Skin epidermis (tissue), 12 donors: Measurements from ENCODE around the gene TRIM17.

ENCODE experiments used
- H3K27ac ChIP-seq, 21 experiments: fragments of 200-600 bp; sonication (generic) in 11 of 21; one replicate each; pipeline ENCODE4 v1.5.0; 2020; ENCODE audit warnings: mild to moderate bottlenecking in 3 of 21, inconsistent platforms in 2 of 21, moderate library complexity in 2 of 21
- H3K4me3 ChIP-seq, 7 experiments: fragments of 200-600 bp; sonication (generic) in 2 of 7; one replicate each; pipeline ENCODE4 v1.5.0; 2020; ENCODE audit warnings: inconsistent platforms in 2 of 7, mild to moderate bottlenecking in 2 of 7, moderate library complexity in 1 of 7

The TRIM17 gene

DNA sequence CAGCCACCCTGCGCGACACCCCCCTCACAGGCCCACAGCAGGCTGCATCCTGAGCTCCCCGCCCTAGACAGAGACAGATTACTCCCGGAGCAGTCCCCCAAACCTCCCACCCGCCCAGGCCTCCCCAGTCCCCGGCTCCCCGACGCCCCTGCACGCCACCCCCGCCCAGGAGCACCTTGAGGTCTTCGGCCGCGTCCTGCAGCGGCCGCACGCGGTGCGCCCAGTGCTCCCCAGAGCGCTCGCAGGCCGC, 10.8 kb downstream of the TRIM17 start:
- peak overlapping the region in 20 of 21 experiments; percentile 73 to 97 (median 89) for H3K27ac ChIP-seq
- peak overlapping the region; percentile 56 to 100 (median 91) for H3K4me3 ChIP-seq

DNA sequence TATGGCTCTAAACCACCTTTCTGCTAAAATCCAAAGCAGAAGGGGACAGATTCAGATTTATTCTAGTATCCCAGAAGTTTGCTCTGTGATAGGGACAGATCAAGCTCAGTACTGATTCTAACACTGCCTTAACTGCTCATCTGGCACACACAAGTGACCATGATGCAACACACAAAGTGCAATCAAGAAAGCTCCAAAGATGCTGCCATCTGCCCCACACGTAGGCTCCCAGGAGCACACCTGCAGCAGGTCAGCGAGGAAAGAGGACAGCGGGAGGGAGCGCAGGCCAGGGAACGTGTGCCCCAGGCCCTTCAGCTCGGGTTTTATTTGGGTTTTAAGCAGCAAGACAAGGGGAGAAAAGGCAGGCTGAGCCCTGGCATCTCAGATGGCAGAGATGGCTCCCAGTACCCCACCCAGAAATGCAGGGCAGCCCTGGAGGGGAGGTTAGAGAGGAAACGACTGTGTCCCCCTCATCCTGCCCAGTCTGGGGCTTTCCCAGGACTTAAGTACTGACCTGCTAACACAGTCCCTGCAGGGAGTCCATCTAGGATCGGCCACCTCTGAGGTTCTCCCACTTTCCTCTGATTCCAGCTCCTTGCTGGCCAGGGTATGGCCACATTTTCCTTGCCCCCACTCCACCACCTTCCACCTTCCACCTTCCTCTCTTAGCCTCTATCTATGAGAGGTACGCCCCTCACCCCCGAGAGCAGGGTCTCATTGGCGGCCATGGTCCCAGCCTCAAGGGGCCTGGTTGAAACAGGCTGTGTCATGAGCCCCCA, 11.3 kb downstream of the TRIM17 start:
- H3K4me3 ChIP-seq, result peak overlapping the region; percentile 56 to 100 (median 91)
- peak overlapping the region in 19 of 21 experiments; percentile 74 to 97 (median 89) for H3K27ac ChIP-seq

DNA sequence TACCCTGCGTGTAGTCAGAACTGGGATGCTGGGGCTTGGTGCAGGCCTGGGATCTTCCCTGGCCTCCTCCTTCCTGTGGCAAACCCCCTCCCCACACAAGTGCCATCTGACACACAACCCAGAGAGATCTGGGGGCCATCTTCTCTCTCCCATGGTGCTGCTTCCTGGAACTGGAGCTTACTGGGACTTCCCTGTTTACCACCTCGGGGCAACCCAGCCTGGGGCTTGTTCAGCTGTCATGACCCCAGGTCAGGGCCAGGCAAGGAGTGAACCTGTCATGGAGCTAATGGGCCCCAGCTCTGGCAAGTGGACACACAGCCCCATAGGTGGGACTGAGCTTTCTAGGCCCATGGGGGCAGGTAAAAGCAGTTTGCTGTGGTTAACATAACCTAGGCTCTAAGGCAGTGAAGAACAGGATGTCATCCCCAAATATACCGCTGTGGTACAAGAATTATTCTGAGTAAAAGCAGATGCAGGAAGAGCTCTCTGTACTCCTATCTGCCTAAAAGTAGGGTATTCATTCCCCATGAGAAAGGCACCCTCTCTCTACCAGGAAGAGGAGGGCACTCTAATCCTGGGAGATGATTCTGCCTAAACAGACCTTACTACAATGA, 12.4 kb downstream of the TRIM17 start:
- Histone ChIP-seq H3K4me3 (no peak overlapping the region), H3K27ac (peak overlapping the region in 2 of 21 experiments; percentile 21 to 47)

DNA sequence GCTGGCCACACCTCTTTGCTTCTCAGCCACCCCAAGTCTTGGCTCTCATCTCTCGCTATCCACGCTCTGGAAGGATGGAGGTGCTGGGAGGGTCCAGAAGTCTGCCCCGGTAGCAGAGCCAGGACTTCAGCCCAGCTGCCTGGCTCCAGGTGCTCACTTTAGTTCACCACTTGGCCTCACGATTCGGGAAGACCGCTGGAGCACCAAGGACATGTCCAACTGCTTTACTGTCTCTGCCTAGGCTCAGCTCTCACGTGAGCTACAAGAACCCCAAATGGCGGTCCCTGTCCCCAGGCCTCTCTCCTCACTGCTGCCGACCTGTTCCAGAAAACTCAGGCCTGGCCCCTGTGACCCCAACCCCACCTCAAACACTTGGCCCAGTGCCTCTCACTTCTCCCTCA, 13.4 kb downstream of the TRIM17 start:
- H3K27ac ChIP-seq, result no peak overlapping the region
- no peak overlapping the region for H3K4me3 ChIP-seq

DNA sequence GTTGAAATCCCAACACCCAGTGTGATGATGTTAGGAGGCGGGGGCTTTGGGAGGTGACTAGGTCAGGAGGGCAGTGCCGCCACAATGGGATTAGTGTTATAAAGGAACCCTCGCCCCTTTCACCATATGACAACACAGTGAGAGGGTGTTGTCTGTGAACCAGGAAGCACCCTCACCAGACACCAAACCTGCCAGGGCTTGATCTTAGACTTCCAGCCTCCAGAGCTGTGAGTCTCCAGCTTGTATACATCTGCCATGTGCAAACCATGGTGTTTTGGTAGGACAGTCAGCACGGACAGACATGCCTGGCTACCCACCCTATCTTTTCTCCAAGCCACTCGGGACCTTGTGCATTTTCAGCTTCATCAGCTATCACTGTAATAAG, 14.0 kb downstream of the TRIM17 start:
- H3K27ac ChIP-seq, result no peak overlapping the region
- no peak overlapping the region for H3K4me3 ChIP-seq

DNA sequence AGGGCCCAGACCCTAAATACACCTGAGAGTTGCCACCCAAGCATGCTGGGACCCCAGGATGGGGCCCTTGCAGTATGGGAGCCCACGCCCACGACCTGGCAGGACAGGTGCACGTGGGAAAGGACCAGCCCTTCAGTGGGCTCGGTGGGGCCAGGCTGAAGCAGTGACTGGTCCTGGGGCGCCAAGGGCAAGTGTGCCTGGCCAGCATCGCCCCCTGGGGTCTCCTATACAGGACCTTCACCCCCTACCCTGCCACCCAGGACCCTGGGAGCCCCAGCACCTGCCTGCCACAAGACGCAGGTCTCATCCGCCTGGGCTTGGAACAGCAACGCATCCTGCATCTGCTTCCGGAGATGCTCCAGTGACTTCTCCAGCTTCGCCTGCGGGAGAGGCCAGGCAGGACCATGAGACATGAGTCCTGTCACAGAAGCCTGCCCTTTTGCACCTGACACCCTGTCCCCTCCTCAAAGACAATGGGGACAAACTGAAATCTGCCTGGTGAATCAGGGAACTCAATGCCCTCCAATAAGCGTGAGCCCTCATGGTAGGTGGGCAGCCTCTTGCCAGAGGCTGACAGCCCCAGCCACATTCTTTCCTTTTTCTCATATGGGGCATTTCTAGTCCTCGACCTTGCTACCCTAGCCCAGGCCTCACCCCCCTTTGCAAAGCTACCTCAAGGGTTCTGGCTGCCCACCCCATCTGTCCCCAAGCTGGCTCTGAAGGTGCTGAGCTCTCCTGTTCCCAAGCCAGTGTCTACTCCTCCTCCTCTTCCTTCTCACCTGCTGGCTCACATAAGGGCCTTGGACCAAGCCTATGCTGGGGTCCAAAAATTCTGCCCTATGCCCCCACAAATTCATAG, 14.7 kb downstream of the TRIM17 start:
- Histone ChIP-seq H3K4me3 (no peak overlapping the region), H3K27ac (no peak overlapping the region)

DNA sequence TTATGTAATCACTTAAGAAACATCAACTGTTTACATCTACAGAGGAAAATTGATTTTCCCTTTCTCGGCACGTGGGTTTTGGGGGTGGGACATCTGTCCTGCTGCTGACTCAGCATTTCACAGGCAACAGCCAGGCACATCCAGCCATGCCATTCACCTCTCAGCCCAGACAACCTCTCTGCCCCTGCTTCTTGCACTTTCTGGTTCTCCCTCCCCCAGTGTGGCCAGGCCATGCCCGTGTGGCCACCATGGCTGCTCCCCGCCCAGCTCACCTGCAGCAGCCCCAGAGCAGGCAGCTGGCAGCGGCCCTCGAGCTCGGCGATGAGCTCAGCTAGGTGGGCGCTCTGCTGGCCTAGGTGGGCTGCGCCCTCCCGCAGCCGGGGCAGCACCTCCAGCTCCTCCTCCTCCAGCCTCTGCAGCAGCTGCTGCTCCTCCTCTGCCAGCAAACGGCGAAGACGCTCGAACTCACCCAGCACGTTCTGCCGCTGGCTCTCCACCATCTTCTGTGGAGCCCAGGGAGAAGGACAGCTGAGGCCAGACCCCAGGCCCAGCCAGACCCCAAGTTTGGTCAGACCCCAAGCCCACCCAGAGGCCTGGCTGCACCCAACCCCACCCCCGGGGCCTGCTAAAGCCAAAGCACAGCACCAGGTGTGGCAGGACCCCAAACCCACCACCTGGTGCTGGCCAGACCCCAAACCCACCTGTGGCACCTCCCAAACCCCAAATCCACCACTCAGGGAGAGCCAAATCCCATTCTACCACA, 15.8 kb downstream of the TRIM17 start:
- Histone ChIP-seq H3K27ac (no peak overlapping the region), H3K4me3 (no peak overlapping the region)

DNA sequence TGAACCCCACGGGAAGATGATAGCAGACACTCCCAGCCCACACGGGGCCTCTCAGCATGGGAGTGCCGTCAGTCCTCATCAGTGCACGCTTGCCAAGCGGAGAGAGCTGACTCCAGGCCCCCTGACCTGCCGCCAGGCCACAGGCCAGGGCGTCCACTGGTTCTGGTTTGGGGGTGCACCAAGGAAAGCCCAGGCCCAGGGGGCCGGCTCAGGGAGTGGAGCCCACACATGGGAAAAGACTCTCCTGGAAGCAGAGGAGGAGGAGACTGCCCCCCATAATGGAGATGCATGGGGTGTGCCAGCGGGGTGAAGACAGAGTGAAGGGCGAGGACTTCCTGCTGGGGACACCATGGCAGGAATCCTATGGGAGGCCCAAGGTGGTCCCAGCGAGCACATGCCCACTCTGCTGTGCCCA, 16.4 kb downstream of the TRIM17 start:
- Histone ChIP-seq H3K4me3 (no peak overlapping the region), H3K27ac (no peak overlapping the region)

DNA sequence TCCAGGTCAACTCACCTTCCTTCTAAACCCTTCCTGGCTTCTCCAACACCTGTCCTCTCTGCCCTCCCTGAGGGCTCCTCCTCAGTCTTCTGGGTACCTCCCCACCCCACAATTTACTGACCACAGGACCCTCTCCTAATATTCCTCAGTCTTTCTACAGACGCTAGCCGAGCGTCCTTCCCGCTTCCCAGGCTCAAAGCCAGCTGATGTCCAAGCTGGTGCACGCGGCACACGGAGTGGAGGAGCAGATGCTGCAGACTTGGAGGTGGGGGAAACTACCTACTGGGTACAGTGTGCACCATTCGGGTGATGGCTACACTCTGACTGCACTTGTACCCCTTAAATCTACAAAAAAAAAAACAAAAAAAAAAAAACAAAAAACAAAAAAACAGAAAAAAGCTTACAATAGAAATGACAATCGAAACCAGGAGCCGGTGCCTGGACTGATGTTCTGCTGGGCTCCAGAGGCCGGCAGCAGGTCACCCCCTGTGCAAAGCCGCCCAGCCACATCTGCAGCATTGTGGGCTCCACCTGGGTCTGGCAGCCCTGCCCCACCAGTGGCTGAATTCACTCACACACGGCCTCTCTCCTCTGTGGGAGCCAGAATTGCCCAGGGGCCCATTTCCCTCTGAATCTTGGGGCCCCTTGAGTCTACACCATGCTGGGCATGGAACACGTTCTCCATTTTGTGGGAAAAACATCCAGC, 17.0 kb downstream of the TRIM17 start:
- Histone ChIP-seq H3K27ac (no peak overlapping the region), H3K4me3 (no peak overlapping the region)

DNA sequence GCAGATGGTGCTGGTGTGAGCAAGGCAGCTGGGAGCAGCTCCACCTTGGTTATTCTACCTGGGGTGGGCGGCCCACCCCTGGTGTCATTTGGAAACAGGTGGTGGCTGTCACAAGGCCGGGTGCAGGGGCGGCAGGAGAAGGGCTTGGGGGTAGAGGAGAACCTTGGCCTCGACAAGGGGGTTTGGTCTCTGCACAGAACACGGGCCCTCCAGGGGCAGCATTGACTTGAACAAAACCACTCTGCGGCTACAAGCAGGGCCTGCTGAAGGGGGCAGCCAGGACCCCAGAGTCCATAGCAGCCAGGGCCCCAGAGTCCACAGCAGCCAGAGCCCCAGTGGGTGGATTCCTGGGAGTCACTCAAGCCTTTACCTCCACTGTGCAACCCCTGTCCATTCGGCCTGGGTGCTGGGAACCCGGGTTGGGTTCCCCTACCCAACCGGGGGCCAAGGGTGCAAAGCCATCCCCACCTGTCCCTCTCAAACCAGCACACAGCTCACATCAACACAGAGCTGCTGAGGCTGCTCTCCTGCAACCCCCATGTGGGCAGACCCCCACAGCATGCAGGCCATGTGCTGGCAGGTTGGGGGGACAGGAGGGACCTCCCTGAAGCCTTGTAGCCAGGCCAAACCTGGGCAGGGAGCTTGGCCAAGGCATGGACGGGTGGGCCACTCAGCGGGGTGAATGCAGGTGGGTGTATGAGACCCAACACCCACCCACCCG, 17.8 kb downstream of the TRIM17 start:
- H3K4me3 ChIP-seq, result no peak overlapping the region
- H3K27ac ChIP-seq, result no peak overlapping the region

DNA sequence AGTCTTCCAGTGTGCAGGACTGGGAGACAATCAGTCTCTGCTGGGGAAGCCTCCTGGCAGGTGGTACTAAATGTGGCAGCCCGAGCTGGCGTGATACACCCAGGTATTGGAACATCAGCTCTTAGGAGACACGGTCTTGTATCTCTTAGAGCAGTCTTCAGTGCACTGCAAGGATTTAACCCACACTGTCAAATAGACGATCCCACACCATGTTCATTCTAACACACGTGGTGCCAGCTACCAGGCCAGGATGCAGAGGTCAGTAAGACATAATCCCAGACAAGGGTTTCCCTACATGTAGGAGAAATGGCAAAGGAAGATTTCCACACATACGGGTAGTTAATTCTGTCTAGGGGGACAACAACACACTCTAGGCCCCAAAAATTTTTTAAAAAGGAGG, 18.7 kb downstream of the TRIM17 start:
- no peak overlapping the region for H3K27ac ChIP-seq
- H3K4me3 ChIP-seq, result no peak overlapping the region

DNA sequence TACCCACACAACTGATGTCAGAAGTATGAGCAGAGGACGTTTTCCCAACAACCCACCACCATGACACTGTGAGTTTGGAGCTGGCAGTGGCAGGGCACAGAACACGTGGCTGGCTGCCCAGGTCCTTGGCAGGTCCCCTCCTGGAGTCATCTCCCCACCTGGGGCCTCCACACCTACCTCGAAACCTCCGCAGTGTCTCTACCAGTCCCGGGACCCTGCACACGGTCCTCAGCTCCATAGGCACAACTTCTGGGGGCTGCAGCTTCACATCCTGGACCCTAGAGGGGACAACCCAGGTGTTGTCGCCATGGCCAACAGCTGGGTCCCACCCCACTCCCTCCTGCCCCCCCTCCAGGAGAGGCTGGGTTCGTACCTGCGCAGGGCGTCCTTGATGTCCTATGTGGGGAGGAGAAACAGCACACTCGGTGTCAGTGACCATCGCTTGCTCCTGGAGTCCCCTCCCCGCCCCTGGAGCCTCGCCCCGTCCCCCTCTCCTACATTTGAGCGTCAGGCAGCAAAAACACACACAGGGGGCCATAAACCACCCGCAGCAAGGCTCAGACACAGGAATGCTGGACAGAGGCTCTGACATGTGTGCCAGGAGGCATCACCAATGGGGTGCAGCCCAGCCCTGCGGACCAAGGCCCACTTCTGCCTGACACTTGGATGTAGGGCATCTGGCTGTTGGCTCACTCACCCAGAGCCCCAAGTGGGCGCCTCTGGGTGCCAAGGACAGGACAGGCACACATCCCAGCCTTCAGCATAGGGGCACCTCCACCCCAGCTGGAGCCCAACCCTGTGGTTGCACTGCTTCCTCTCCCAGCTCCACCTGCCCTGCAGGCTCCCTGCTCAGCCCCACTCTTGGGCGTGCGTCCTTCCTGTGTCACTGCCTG, 19.6 kb downstream of the TRIM17 start:
- Histone ChIP-seq H3K4me3 (no peak overlapping the region), H3K27ac (no peak overlapping the region)

DNA sequence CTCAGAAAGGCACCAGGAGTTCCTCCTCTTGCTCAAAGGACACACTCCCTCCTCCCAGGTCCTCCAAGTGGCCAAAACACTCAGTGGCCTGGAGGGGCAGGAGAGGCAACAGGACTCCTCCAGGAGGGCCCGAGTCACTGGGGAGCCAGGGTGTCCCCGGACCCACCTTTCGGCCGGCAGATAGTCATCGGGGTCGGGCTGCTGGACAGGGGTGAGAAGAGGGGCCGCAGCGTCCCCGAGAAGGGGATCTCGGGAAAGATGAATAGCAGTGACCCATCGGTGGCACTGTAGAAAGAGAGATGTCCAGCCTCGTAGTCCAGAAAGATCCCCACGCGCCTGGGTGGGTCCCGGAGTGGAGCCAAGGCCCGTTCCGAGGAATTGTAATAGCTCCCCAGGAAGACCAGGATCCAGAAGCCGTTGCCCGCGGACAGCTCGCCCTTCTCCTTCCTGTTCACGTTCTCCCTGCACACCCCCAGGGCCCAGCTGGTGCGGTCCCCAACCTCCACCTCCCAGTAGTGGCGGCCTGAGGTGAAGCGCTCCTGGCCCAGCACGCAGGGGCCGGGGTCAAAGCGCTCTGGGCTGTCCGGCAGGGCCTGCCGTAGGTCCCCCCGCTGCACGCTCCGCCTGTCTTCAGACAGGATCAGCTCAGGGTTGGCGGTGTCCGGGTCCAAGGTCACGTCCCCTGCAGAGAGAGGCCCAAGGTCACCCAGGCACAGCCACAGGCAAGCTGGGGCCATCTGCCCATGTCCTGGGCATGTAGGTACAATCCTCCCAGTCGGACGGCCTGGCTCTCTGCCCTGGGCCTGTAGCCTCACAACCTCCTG, 21.9 kb downstream of the TRIM17 start:
- peak overlapping the region in 3 of 21 experiments; percentile 12 to 28 (median 27) for H3K27ac ChIP-seq
- no peak overlapping the region for H3K4me3 ChIP-seq

DNA sequence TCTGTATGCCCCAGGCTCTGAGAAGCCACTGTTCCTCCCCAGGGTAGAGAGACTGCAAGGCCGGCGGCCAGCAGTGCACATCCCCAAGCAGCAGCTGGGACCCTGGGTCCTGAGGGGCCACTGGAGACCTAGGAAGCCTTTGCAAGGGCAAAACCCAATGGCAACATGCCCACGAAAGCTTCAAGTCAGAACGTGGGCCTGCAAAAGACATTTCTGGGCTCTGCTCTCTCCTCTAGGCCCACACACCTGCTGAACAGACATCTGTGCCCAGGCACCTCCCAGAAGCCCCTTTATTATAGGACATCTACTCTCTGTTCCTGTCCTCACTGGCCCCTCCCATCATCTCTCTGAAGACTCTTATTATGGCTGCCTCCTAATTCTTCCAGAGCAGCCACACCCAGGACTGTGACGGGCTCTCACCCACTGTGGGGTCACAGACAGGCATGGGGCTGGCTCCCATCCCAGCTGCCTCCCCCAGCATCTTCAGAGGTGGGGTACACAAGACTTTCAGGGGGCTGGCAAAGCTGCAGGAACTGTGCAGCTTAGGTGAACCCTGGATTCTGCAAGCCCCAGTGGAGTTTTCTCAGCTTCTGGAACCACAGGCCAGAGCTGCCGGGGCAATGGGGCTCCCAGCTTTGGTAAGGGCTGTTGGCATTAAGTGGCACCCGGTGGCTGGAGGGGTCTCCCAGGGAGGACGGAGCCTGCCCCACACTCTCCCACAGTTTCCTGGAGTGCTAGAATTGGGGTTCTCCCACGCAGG, 22.7 kb downstream of the TRIM17 start:
- no peak overlapping the region for H3K4me3 ChIP-seq
- peak overlapping the region in 6 of 21 experiments; percentile 0 to 76 (median 34) for H3K27ac ChIP-seq

DNA sequence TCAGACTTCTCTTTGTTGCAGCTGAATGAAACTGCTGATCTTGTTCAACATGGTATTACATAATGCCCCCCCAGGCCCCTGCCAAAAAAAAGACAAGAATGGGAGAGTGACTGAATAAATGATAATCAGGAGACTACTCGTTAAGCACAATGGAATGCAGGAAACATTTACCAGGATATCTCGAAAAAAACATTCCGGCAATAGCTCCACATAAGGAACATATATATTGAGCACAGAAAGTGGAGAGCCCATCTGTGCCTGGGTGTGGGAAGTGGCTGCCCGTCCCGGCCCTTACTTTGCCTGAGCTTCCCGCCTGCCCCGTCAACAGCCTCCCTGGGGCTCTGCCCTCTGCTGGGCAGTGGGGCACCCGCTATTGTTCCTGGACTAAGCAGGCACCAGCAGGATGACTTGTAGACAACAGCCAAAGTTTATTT, 23.4 kb downstream of the TRIM17 start:
- Histone ChIP-seq H3K4me3 (no peak overlapping the region), H3K27ac (peak overlapping the region in 6 of 21 experiments; percentile 0 to 76 (median 34))
